Fibroblast of mammary gland (primary cell): ENCODE results near the gene MBD3.

Experiments
- DNase-seq: peaks from one replicate; pipeline ENCODE4 v3.0.0-alpha.2; 2010; ENCODE audit warnings: low read depth
- H3K4me3 ChIP-seq: 2 replicates; pipeline ENCODE4 v1.5.1; 2011; ENCODE audit warnings: low read depth, mild to moderate bottlenecking, low read length, moderate library complexity; ENCODE audit not compliant: control insufficient read depth
- TF ChIP-seq, protein P1 (sequence below): conservative IDR thresholded peaks from 2 replicates; pipeline ENCODE4 v1.5.1; 2011; ENCODE audit warnings: low read depth, low read length, inconsistent platforms; ENCODE audit not compliant: control insufficient read depth, insufficient read depth

The MBD3 gene

DNA sequence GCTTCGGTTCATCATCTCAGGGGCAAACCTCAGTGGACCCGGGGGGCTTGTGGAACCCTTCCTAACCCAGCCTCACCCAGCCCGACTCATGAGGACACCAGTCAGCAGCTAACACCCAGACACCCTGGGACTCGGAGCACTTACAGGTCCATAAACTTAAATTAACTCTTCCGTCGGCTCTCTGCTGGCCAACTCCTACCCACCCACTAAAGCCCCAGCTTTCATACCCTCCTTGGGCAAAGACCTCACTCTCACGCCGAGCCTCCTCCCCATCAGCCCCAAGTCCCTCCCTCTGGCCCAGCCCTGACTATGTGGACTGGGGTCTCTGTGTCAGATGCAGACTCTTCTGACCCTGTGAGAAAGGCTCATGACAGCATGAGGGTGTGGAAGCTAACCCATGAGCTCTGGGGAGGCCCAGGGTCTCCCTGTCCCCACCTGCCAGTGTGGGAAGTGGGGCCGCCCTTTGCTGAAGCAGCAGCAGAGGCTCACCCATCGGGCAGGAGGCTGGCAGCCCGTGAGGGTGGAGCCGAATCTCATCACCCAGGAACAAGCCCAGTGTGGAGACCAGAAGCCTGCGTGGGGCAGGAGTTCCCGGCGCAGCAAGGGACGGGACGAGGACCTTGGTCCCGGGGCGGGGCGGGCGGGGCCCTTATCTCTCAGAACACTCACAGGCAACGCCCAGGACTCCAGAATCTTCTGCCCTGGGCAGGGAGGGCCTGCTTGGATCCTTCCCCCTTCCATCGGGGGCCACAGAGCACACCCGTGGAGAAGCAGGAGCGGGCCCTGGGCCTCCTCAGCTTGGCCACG lies 40.0 kb upstream of the MBD3 start:
- DNase-seq = no peak
- H3K4me3 ChIP-seq = no peak overlapping the region
- TF ChIP-seq, protein P1, sequence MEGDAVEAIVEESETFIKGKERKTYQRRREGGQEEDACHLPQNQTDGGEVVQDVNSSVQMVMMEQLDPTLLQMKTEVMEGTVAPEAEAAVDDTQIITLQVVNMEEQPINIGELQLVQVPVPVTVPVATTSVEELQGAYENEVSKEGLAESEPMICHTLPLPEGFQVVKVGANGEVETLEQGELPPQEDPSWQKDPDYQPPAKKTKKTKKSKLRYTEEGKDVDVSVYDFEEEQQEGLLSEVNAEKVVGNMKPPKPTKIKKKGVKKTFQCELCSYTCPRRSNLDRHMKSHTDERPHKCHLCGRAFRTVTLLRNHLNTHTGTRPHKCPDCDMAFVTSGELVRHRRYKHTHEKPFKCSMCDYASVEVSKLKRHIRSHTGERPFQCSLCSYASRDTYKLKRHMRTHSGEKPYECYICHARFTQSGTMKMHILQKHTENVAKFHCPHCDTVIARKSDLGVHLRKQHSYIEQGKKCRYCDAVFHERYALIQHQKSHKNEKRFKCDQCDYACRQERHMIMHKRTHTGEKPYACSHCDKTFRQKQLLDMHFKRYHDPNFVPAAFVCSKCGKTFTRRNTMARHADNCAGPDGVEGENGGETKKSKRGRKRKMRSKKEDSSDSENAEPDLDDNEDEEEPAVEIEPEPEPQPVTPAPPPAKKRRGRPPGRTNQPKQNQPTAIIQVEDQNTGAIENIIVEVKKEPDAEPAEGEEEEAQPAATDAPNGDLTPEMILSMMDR = no peak

DNA sequence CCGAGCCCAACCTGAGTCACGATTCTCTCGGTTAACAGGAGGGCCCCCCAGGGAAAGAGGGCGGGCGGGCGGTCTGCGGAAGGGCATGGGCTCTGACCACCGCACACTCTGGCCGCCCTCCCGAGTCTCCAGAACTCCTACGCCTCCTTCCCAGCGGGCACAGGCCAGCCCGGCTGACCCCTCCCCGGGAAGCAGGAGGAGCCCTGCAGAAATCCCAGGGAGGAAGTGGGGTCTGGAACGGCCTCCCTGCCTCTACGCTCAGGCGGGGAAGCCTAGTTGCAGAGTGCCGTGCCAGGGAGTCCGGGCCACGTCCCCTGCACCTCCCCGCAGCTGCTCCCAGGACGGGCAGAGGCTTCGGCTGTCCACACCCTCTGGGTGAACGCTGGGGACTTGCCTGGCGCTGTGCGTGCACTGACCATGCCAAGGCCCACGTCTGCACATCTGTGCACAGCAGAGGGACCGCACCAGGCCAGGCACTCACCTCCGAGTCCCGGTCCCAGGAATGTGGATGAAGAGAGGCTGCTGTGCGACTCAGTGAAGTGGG lies 39.0 kb upstream of the MBD3 start:
- TF ChIP-seq, protein P1 = no peak
- H3K4me3 ChIP-seq = no peak overlapping the region

DNA sequence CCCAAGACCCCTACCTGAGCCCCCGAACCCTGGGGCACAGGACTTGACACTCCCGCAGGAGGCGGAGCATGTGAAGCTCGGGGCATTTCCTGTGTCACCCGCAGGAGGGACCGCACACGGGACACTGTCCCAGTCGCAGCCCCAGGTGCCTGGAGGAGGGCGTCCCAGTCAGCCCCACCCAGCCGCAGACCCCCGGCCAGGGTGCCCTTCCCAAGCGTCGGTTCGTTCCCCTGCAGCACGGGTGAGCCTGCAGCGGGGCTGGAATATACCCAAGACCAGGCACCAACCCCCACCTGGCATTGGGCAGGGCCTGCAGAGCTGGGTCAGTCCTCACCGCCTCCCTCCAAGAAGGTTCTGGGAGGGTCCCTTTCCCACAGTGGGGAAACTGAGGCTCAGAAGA lies 38.1 kb upstream of the MBD3 start:
- H3K4me3 ChIP-seq = no peak overlapping the region
- no peak for DNase-seq
- TF ChIP-seq, protein P1 = no peak

More for the DNA sequence above, 39.0 kb upstream of the MBD3 start:
- no peak for DNase-seq

DNA sequence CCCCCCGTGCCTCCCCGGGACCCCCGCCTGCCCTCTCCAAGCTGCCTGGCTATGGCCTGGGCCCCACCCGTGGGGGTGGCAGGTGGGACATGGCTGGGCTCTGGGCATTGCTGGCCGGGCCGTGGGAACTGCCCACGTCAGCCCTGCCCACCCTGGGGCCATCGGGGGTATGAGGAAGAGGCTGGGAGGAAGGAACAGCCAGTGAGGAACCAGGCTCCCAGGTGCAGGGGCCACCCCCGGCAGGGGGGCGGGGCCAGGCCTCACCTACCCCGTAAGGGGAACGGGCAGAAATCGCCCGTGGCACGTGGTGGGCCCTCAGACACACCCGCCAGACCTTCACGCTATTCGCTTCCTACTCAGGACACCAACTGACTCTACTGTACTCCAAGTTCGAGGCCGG lies 37.3 kb upstream of the MBD3 start:
- no peak overlapping the region for H3K4me3 ChIP-seq
- TF ChIP-seq, protein P1 = no peak

DNA sequence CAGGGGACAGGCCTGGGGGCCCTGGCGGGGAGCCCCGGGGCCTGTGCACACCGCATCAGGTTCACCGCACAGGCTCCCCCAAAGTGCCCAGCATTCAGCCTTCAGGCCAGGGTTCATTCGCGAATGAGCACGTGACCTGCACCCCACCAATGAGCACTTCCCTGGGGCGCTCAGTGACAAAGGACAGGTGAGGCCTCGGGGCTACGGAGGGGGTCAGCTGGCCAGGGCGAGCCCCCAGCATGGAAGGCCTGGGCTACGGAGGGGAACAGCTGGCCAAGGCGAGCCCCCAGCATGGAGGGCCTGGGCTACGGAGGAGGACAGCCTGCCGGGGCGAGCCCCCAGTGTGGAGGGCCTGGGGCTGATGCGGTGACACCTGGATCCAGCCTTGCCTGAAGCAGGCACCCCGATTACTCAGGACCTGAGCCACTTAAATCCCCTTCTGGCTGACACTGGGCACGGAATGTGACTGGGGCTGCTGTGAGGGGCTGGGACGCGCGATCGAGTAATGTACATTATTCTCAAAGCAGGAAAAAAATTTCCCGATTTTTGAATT lies 36.7 kb upstream of the MBD3 start:
- no peak for DNase-seq
- H3K4me3 ChIP-seq = no peak overlapping the region
- TF ChIP-seq, protein P1 = no peak

More for the DNA sequence above, 37.3 kb upstream of the MBD3 start:
- no peak for DNase-seq

DNA sequence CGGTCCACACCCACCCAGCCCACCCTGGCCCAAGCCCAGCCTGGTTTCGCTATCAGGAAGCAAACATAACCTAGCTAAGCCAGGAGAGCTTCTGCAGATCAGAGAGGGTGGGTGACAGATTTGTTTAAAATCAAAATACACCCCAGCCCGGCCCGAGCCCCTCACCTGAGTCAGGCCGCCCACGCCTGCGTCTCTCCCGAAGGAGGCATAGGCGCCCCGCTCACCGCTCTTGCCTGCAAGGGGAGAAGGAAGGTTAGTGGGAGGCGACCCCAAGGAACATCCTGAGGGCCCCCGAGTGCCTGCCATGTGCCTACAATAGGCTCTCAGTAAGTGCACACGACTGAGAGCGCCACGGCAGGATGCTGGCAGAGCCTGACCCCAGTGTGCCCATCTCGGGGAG lies 34.5 kb upstream of the MBD3 start:
- no peak for DNase-seq
- TF ChIP-seq, protein P1 = no peak

More for the DNA sequence above, 34.5 kb upstream of the MBD3 start:
- no peak overlapping the region for H3K4me3 ChIP-seq
